Breast epithelium (tissue), 4 donors: ENCODE data around the gene RASL10B. TPM values are rescaled to one million over a fixed set of nuclear protein-coding genes. Genes with fewer than 3 reads are reported as not detected.

Experiments
- DNase-seq, 2 donors: peaks; one replicate each; pipeline ENCODE4 v3.0.0-alpha.2; 2019; ENCODE audit warnings: low spot score in 2 of 2
- H3K27ac ChIP-seq, 2 donors: fragments of 200-600 bp; sonication (generic) in 1 of 2; one replicate each; pipeline ENCODE4 v1.5.1; 2016 to 2019; ENCODE audit warnings: mild to moderate bottlenecking in 1 of 2
- H3K27me3 ChIP-seq, 2 donors: fragments of 200-600 bp; sonication (generic) in 1 of 2; one replicate each; pipeline versions ENCODE4 v1.5.1 to v1.6.0; 2017 to 2019; ENCODE audit warnings: control low read depth in 1 of 2, mild to moderate bottlenecking in 1 of 2
- H3K36me3 ChIP-seq: fragments of 200-600 bp; one replicate; pipeline ENCODE4 v1.5.1; 2019
- H3K4me1 ChIP-seq, 2 donors: fragments of 200-600 bp; sonication (generic); one replicate each; pipeline ENCODE4 v1.5.1; 2016 to 2019; ENCODE audit warnings: control low read depth in 1 of 2
- H3K4me3 ChIP-seq, 3 donors: fragments of 200-600 bp; sonication (generic); 1 replicate in 2 of 3; 2 replicates in 1 of 3; pipeline ENCODE4 v1.5.1; 2016 to 2019; ENCODE audit warnings: mild to moderate bottlenecking in 3 of 3, moderate library complexity in 2 of 3
- H3K9me3 ChIP-seq, 2 donors: fragments of 200-600 bp; sonication (generic) in 1 of 2; one replicate each; pipeline ENCODE4 v1.5.1; 2016 to 2019; ENCODE audit warnings: control low read depth in 1 of 2
- POLR2A ChIP-seq: fragments of 450-650 bp; IDR thresholded peaks from one replicate; pipeline ENCODE4 v1.6.1; 2016; ENCODE audit warnings: antibody characterized with exemption, mild to moderate bottlenecking, moderate library complexity
- POLR2AphosphoS5 ChIP-seq, 3 donors: sonication (generic); formaldehyde crosslinking; IDR thresholded peaks; one replicate each; pipeline ENCODE4 v1.6.1; 2017; ENCODE audit warnings: antibody characterized with exemption in 3 of 3
- intact Hi-C: fragments of 100-400 bp; cut with DNase I; formaldehyde crosslinking; loops from one replicate; pipeline ENCODE4 v1.15.1; 2023; ENCODE audit warnings: low total_unique reads
- total RNA-seq, 3 donors: library from RNA; depleted of rRNA; stranded (reverse); fragments of >200 nt; gene quantifications; one replicate each; pipeline ENCODE4 v1.1.0, GENCODE V29; 2016
- TF ChIP-seq, protein P1 (sequence below), 3 donors: fragments of 450-650 bp; IDR thresholded peaks; one replicate each; pipeline ENCODE4 v1.5.1; 2016 to 2017; ENCODE audit warnings: antibody characterized with exemption in 3 of 3, mild to moderate bottlenecking in 3 of 3, moderate library complexity in 3 of 3

Gene RASL10B
- total RNA-seq, 3 donors from 2014 or later, result 5.9 to 27.8 (median 11.1) TPM

DNA sequence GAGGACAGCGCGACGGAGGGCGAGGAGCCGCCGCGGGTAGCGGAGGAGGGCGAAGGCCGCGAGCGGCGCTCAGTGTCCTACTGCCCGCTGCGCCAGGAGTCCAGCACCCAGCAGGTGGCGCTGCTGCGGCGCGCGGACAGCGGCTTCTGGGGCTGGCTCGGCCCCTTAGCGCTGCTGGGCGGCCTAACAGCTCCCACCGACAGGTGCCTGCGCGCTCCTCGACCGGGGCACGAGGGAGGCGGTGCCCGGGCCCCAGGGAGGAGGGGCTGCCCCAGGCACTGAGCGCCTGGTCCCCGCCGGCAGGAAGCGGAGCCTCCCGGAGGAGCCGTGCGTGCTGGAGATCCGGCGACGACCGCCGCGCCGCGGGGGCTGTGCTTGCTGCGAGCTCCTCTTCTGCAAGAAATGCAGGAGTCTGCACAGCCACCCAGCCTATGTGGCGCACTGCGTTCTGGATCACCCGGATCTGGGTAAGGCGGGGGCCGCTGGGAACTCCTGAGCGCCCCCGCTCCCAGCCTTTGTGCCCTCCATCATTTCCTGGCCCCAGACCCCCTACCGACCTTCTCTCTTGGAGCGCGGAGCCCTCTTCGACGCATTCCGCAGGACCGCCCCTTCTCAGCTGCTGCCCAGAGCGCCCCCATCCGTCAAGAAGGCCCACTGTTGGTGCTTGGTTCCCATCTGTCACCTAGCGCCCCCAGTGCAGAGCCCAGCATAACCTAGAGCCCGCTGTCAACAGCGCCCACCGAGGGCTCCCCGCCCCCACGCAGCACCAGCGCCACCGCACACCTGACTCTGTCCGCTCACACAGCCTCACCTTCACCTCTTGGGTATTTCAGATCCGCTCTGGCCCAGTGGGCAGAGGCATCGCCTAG is 32.9 kb downstream of the RASL10B start:
- H3K27me3 ChIP-seq, result no peaks in the 10 kb centered on the region
- H3K4me3 ChIP-seq, result peak overlapping the region; percentile 37 to 64 (median 56)
- no peaks in the 10 kb centered on the region for H3K9me3 ChIP-seq
- H3K4me1 ChIP-seq, result no peaks in the 10 kb centered on the region
- no peak overlapping the region for H3K27ac ChIP-seq
- intact Hi-C loops, result no loop called here
- peak; percentile 69 to 76 for DNase-seq
- no peaks in the 10 kb centered on the region for H3K36me3 ChIP-seq
- TF ChIP-seq, protein P1, sequence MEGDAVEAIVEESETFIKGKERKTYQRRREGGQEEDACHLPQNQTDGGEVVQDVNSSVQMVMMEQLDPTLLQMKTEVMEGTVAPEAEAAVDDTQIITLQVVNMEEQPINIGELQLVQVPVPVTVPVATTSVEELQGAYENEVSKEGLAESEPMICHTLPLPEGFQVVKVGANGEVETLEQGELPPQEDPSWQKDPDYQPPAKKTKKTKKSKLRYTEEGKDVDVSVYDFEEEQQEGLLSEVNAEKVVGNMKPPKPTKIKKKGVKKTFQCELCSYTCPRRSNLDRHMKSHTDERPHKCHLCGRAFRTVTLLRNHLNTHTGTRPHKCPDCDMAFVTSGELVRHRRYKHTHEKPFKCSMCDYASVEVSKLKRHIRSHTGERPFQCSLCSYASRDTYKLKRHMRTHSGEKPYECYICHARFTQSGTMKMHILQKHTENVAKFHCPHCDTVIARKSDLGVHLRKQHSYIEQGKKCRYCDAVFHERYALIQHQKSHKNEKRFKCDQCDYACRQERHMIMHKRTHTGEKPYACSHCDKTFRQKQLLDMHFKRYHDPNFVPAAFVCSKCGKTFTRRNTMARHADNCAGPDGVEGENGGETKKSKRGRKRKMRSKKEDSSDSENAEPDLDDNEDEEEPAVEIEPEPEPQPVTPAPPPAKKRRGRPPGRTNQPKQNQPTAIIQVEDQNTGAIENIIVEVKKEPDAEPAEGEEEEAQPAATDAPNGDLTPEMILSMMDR (IDR thresholded peaks at IDR 0.05), result peak; percentile 80 to 97 (median 90)
- TF ChIP-seq POLR2A (no peak), POLR2AphosphoS5 (IDR thresholded peaks at IDR 0.05) (peak in 1 of 3 donors; percentile 41)

DNA sequence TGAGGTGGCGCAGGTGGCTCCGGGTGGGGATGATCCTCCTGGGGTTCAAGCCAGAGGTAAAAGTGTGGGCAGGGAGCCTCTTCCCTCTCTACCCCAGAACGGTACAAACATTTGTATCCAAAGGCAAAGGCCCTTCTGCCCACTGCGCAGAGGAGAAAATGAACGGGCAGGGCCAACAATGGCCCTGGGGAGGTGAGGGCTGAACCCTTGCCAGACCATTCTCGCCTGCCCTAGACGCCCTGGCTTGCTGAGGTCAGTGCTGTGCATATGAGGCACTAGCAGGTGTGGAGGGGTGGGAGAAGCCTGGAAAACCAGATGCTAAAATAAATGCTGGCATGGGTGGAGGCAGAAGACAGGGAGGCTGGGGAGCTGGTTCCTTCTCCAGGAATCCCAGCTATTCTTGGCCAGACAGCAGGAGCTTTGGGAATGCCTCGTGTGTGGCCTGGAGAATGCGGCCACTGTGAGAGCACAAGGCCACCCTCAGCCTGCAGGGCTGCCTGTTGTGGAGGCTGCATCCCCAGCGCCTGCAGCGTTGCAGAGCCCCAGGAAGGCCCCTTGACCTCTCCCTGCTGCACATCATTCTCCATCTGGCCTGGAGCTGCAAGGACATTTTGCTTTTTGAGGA is 33.8 kb downstream of the RASL10B start:
- DNase-seq, result no peak
- H3K27me3 ChIP-seq, result no peaks in the 10 kb centered on the region
- H3K4me3 ChIP-seq, result no peak overlapping the region
- intact Hi-C loops, result loop anchor here (5.0 kb wide), 1 partner anchor 42 kb away; the partner anchor contains the start of gene TAF15
- no peaks in the 10 kb centered on the region for H3K4me1 ChIP-seq
- TF ChIP-seq, protein P1 (IDR thresholded peaks at IDR 0.05), result no peak
- TF ChIP-seq POLR2A, result no peak
- no peak for TF ChIP-seq POLR2AphosphoS5 (IDR thresholded peaks at IDR 0.05)
- no peaks in the 10 kb centered on the region for H3K9me3 ChIP-seq
- no peak overlapping the region for H3K27ac ChIP-seq
- H3K36me3 ChIP-seq, result no peaks in the 10 kb centered on the region

DNA sequence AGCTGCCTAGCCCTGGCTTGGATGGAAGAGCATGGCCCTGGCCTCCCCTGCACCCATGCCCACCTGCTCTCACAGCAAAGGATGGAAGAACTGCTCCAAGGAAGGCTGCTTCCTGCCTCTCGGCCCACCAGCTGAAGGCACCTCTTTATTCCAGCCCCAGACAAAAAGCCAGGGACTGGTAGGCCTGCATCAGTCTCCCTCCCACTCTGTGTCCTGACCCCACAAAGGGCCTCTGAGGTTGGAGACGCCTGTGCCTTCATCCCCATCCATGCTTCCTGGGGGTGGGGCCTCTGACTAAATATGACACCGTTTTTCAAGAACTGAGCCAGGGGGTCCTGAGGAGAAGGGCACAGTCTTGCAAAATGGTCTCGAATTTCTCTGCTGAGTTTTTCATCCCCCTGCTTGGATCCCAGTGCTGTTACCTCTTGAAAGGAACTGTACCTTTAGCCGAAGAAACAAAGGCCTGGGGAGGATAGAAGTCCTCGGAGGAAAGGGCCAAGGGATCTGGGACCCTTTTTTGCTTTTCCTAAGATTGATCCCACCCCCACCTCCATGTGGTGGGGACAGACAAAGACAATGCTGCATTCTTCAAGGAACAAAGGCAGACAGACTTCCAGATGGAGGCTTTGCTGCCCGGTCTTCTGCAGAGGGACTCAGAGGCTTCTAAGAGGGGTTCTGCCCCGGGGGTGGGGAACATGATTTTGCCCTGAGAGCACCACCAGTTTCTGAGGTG is 34.5 kb downstream of the RASL10B start:
- H3K27ac ChIP-seq, result no peak overlapping the region
- no peaks in the 10 kb centered on the region for H3K27me3 ChIP-seq
- H3K36me3 ChIP-seq, result no peaks in the 10 kb centered on the region
- no peaks in the 10 kb centered on the region for H3K9me3 ChIP-seq
- DNase-seq, result no peak
- intact Hi-C loops, result loop anchor here (5.0 kb wide), 1 partner anchor 41 kb away; the partner anchor contains the start of gene TAF15
- no peaks in the 10 kb centered on the region for H3K4me1 ChIP-seq
- TF ChIP-seq POLR2AphosphoS5 (IDR thresholded peaks at IDR 0.05) (no peak), POLR2A (no peak)
- TF ChIP-seq, protein P1 (IDR thresholded peaks at IDR 0.05), result no peak
- no peak overlapping the region for H3K4me3 ChIP-seq

DNA sequence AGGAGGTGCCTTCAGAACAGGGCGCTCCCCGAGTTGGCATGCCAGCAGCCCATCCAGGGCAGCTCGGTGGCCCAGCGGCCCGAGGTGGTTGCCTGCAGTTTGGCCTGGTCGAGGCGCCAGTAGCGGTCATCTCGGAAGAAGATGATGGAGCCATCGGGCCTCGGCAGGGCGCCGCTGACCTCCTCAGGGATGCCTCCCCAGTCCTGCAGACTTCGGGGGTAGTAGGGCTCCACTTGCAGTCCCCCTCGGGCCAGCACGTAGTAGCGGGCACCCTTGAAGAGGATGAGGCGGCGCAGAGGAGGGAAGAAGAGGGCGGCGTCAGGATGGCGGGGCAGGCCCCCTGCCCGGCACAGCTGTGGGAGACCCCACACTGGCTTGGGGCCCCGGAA is 35.0 kb downstream of the RASL10B start:
- H3K4me1 ChIP-seq, result no peaks in the 10 kb centered on the region
- TF ChIP-seq, protein P1 (IDR thresholded peaks at IDR 0.05), result no peak
- TF ChIP-seq POLR2AphosphoS5 (IDR thresholded peaks at IDR 0.05) (no peak), POLR2A (no peak)
- H3K27ac ChIP-seq, result no peak overlapping the region
- H3K9me3 ChIP-seq, result no peaks in the 10 kb centered on the region
- no peak overlapping the region for H3K4me3 ChIP-seq
- intact Hi-C loops, result loop anchor here (5.0 kb wide), 1 partner anchor 41 kb away; the partner anchor contains the start of gene TAF15
- no peaks in the 10 kb centered on the region for H3K36me3 ChIP-seq
- H3K27me3 ChIP-seq, result no peaks in the 10 kb centered on the region
- DNase-seq, result no peak
